ENCODE data around the gene AMH.

Gene AMH

GRCh38 chr19:2221250-2221831 is 27.8 kb upstream of the AMH start:
- DNase-seq (ENCODE audit: low spot score) = no peak

GRCh38 chr19:2221918-2222317 is 27.2 kb upstream of the AMH start:
- DNase-seq (ENCODE audit: low spot score) = no peak

GRCh38 chr19:2223391-2223790 is 25.7 kb upstream of the AMH start:
- DNase-seq (ENCODE audit: low spot score) = no peak

- no peak for DNase-seq (ENCODE audit: low spot score)
These were observed 25.2 kb upstream of the AMH start for GRCh38 chr19:2223959-2224358.

- DNase-seq (ENCODE audit: low spot score) = no peak
These were observed 24.3 kb upstream of the AMH start for GRCh38 chr19:2224754-2225349.

GRCh38 chr19:2225415-2226050 is 23.6 kb upstream of the AMH start:
- no peak for DNase-seq (ENCODE audit: low spot score)

- DNase-seq (ENCODE audit: low spot score) = no peak
These were observed 22.9 kb upstream of the AMH start for GRCh38 chr19:2226051-2226839.

- DNase-seq (ENCODE audit: low spot score) = no peak
These were observed 22.2 kb upstream of the AMH start for GRCh38 chr19:2226840-2227360.

- DNase-seq (ENCODE audit: low spot score) = no peak
These were observed 21.5 kb upstream of the AMH start for GRCh38 chr19:2227415-2228156.

GRCh38 chr19:2228157-2229030 is 20.7 kb upstream of the AMH start:
- no peak for DNase-seq (ENCODE audit: low spot score)

- no peak for DNase-seq (ENCODE audit: low spot score)
These were observed 19.8 kb upstream of the AMH start for GRCh38 chr19:2229103-2230032.

GRCh38 chr19:2230033-2230531 is 19.0 kb upstream of the AMH start:
- no peak for DNase-seq (ENCODE audit: low spot score)

GRCh38 chr19:2230807-2231533 is 18.2 kb upstream of the AMH start:
- no peak for DNase-seq (ENCODE audit: low spot score)

- DNase-seq (ENCODE audit: low spot score) = no peak
These were observed 17.4 kb upstream of the AMH start for GRCh38 chr19:2231621-2232221.

- DNase-seq (ENCODE audit: low spot score) = no peak
These were observed 16.6 kb upstream of the AMH start for GRCh38 chr19:2232286-2233151.

- DNase-seq (ENCODE audit: low spot score) = no peak
These were observed 15.4 kb upstream of the AMH start for GRCh38 chr19:2233601-2234280.

- no peak for DNase-seq (ENCODE audit: low spot score)
These were observed 14.1 kb upstream of the AMH start for GRCh38 chr19:2234996-2235380.

All from CD4-positive, alpha-beta T cell treated with Interleukin-6 at 100 ng/mL for 8 hours (primary cell).